ENCODE results near the gene CRTC1. TPM values are rescaled to one million over a fixed set of nuclear protein-coding genes. Genes with fewer than 3 reads are reported as not detected.

CRTC1 gene
- total RNA-seq, 1 donor, result 6.7 TPM

GRCh38 chr19:18742324-18742723 lies 58.8 kb downstream of the CRTC1 start:
- no peak for DNase-seq (ENCODE audit: low read depth in 2 of 3, low spot score in 2 of 3)

GRCh38 chr19:18742838-18743783 lies 59.6 kb downstream of the CRTC1 start:
- DNase-seq (ENCODE audit: low read depth in 2 of 3, low spot score in 2 of 3), result peak in 2 of 3 donors; percentile 9 to 13

GRCh38 chr19:18743784-18744418 lies 60.4 kb downstream of the CRTC1 start:
- DNase-seq (ENCODE audit: low read depth in 2 of 3, low spot score in 2 of 3), result no peak

GRCh38 chr19:18745012-18745735 lies 61.7 kb downstream of the CRTC1 start:
- no peak for DNase-seq (ENCODE audit: low read depth in 2 of 3, low spot score in 2 of 3)

- DNase-seq (ENCODE audit: low read depth in 2 of 3, low spot score in 2 of 3), result no peak
Measured at GRCh38 chr19:18745931-18746330, 62.5 kb downstream of the CRTC1 start.

- no peak for DNase-seq (ENCODE audit: low read depth in 2 of 3, low spot score in 2 of 3)
Measured at GRCh38 chr19:18746401-18747325, 63.2 kb downstream of the CRTC1 start.

GRCh38 chr19:18749362-18750231 lies 66.1 kb downstream of the CRTC1 start:
- DNase-seq (ENCODE audit: low read depth in 2 of 3, low spot score in 2 of 3), result no peak

GRCh38 chr19:18750295-18750970 lies 67.0 kb downstream of the CRTC1 start:
- DNase-seq (ENCODE audit: low read depth in 2 of 3, low spot score in 2 of 3), result no peak

- no peak for DNase-seq (ENCODE audit: low read depth in 2 of 3, low spot score in 2 of 3)
Measured at GRCh38 chr19:18751571-18751970, 68.1 kb downstream of the CRTC1 start.

- DNase-seq (ENCODE audit: low read depth in 2 of 3, low spot score in 2 of 3), result no peak
Measured at GRCh38 chr19:18754501-18754900, 71.0 kb downstream of the CRTC1 start.

GRCh38 chr19:18756896-18757295 lies 73.4 kb downstream of the CRTC1 start:
- DNase-seq (ENCODE audit: low read depth in 2 of 3, low spot score in 2 of 3), result no peak

- DNase-seq (ENCODE audit: low read depth in 2 of 3, low spot score in 2 of 3), result no peak
Measured at GRCh38 chr19:18759304-18759994, 76.0 kb downstream of the CRTC1 start.

GRCh38 chr19:18759995-18760426 lies 76.5 kb downstream of the CRTC1 start:
- no peak for DNase-seq (ENCODE audit: low read depth in 2 of 3, low spot score in 2 of 3)

GRCh38 chr19:18760440-18761383 lies 77.2 kb downstream of the CRTC1 start:
- no peak for DNase-seq (ENCODE audit: low read depth in 2 of 3, low spot score in 2 of 3)

GRCh38 chr19:18761531-18762110 lies 78.1 kb downstream of the CRTC1 start:
- DNase-seq (ENCODE audit: low read depth in 2 of 3, low spot score in 2 of 3), result no peak

Data from hematopoietic multipotent progenitor cell (in vitro differentiated cells).